Gastroesophageal sphincter (tissue), 4 donors: ENCODE data around the gene FBXO28. TPM values are rescaled to one million over a fixed set of nuclear protein-coding genes. Genes with fewer than 3 reads are reported as not detected.

Experiments
- ATAC-seq: fragments of 150-250 bp; one replicate; pipeline ENCODE4 v1.9.1; 2016; ENCODE audit warnings: mild to moderate bottlenecking, moderate library complexity
- H3K27ac ChIP-seq, 4 donors: fragments of 200-600 bp; sonication (generic) in 3 of 4; 1 replicate in 3 of 4; 2 replicates in 1 of 4; pipeline ENCODE4 v1.5.1; 2016 to 2019
- H3K27me3 ChIP-seq: fragments of 200-600 bp; sonication (generic); one replicate; pipeline ENCODE4 v1.5.1; 2019
- H3K36me3 ChIP-seq, 2 donors: fragments of 200-600 bp; sonication (generic); one replicate each; pipeline ENCODE4 v1.5.1; 2019; ENCODE audit warnings: control low read depth in 1 of 2
- H3K4me1 ChIP-seq, 3 donors: fragments of 200-600 bp; sonication (generic); 1 replicate in 2 of 3; 2 replicates in 1 of 3; pipeline ENCODE4 v1.5.1; 2016 to 2019; ENCODE audit warnings: control low read depth in 2 of 3
- H3K4me3 ChIP-seq, 2 donors: fragments of 200-600 bp; sonication (generic); one replicate each; pipeline ENCODE4 v1.5.1; 2019; ENCODE audit warnings: mild to moderate bottlenecking in 1 of 2, moderate library complexity in 1 of 2
- H3K9me3 ChIP-seq, 3 donors: fragments of 200-600 bp; sonication (generic); one replicate each; pipeline ENCODE4 v1.5.1; 2017 to 2019; ENCODE audit warnings: control low read depth in 2 of 3
- EP300 ChIP-seq: sonication (generic); formaldehyde crosslinking; IDR thresholded peaks from one replicate; pipeline ENCODE4 v1.6.1; 2017; ENCODE audit warnings: antibody characterized with exemption, mild to moderate bottlenecking
- POLR2A ChIP-seq, 2 donors: fragments of 450-650 bp; IDR thresholded peaks; one replicate each; pipeline ENCODE4 v1.6.1; 2017; ENCODE audit warnings: antibody characterized with exemption in 2 of 2, mild to moderate bottlenecking in 2 of 2, moderate library complexity in 1 of 2
- POLR2AphosphoS5 ChIP-seq: sonication (generic); formaldehyde crosslinking; IDR thresholded peaks from one replicate; pipeline ENCODE4 v1.6.1; 2017; ENCODE audit warnings: antibody characterized with exemption
- WGBS, 2 donors: methylation state at CpG; one replicate each; pipeline ENCODE4 v1.1.5; 2018; ENCODE audit warnings: low coverage in 1 of 2; 5-methylcytosine and 5-hydroxymethylcytosine counted together
- total RNA-seq, 4 donors: library from RNA; depleted of rRNA; stranded (reverse); fragments of >200 nt; gene quantifications; one replicate each; pipeline ENCODE4 v1.1.0, GENCODE V29; 2016
- TF ChIP-seq, protein P1 (sequence below), 4 experiments: fragments of 200-600 bp in 2 of 4; fragments of 450-650 bp in 2 of 4; sonication (generic) in 1 of 4; IDR thresholded peaks; one replicate each; pipeline ENCODE4 v1.5.1; 2017 to 2019; ENCODE audit warnings: antibody characterized with exemption in 4 of 4, mild to moderate bottlenecking in 2 of 4, moderate library complexity in 2 of 4

FBXO28 gene
- total RNA-seq, 4 donors from 2014 or later, result 26.5 to 38.1 (median 34.7) TPM

DNA sequence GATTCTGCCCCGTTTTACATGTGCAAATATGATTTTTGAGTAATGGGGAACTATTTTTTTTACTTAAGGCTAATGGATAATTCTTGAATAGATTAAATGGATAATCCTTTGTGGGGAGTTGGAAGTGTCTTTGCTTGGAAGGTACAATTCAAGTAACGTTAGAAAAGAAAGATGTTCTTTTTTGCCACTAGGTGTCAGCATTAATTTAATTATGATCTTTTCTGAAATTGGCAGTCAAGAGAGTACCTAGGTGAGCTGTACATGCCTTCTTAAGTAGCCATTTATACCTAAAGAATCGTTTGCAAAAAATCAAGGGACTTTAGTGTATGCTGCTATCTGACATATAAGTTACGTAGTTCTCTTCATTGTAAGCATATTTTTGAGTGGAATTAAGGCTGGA is 2.2 kb downstream of the FBXO28 start:
- H3K4me3 ChIP-seq, result no peak overlapping the region
- H3K27ac ChIP-seq, result no peak overlapping the region
- peaks cover 4% of the 10 kb centered on the region for H3K27me3 ChIP-seq
- no peaks in the 10 kb centered on the region for H3K9me3 ChIP-seq
- peaks cover 0 to 46% (median 12%) of the 10 kb centered on the region in 3 donors for H3K4me1 ChIP-seq
- TF ChIP-seq, protein P1, sequence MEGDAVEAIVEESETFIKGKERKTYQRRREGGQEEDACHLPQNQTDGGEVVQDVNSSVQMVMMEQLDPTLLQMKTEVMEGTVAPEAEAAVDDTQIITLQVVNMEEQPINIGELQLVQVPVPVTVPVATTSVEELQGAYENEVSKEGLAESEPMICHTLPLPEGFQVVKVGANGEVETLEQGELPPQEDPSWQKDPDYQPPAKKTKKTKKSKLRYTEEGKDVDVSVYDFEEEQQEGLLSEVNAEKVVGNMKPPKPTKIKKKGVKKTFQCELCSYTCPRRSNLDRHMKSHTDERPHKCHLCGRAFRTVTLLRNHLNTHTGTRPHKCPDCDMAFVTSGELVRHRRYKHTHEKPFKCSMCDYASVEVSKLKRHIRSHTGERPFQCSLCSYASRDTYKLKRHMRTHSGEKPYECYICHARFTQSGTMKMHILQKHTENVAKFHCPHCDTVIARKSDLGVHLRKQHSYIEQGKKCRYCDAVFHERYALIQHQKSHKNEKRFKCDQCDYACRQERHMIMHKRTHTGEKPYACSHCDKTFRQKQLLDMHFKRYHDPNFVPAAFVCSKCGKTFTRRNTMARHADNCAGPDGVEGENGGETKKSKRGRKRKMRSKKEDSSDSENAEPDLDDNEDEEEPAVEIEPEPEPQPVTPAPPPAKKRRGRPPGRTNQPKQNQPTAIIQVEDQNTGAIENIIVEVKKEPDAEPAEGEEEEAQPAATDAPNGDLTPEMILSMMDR (IDR thresholded peaks at IDR 0.05), result peak; percentile 41 to 68 (median 58)
- TF ChIP-seq EP300, result no peak
- ATAC-seq, result no peak
- H3K36me3 ChIP-seq, result no peaks in the 10 kb centered on the region
- WGBS, 2 donors, result 8 to 14% methylated on average over 4 of the region's 4 CpGs

DNA sequence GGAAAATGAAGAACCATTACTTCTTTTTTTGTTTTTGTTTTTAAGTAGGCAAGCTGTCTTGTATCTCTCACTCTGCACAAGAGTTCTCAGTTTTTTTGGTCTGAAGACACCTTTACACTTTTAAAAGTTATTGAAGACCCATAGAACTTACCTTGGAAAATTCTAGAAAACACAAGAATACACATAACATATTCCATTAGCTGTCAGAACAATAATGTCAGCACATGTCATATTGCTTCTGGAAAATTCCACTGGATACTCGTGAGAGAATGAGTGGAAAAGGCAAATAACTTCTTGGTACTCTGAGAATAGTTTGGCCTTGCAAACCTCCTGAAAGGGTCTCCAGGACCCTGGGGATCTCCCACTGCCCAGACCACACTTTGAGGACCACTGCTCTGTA is 4.8 kb downstream of the FBXO28 start:
- Histone ChIP-seq H3K36me3 (no peaks in the 10 kb centered on the region), H3K27ac (no peak overlapping the region), H3K4me3 (no peak overlapping the region), H3K27me3 (no peaks in the 10 kb centered on the region), H3K4me1 (peaks cover 0 to 50% (median 12%) of the 10 kb centered on the region in 3 donors), H3K9me3 (no peaks in the 10 kb centered on the region)
- TF ChIP-seq, protein P1 (IDR thresholded peaks at IDR 0.05), result no peak
- TF ChIP-seq POLR2AphosphoS5, result no peak
- TF ChIP-seq POLR2A (IDR thresholded peaks at IDR 0.05), result no peak
- TF ChIP-seq EP300, result no peak
- 13 to 29% methylated on average over 1 of the region's 1 CpG for WGBS, 2 donors
- ATAC-seq, result no peak

DNA sequence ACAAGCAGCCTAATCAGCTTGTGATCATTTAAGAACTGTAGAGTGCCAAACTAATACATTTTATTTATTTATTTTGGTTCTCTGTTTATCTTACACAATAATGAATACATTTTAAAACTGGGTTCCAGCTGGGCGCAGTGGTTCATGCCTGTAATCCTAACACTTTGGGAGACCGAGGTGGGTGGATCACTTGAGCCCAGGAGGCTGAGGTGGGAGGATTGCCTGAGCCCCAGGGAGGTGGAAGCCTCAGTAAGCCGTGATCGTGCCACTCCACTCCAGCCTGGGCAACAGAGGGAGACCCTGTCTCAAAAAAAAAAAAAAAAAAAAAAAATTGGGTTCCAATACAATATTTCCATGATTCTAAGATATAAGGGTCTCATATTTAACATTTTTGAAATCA is 9.2 kb downstream of the FBXO28 start:
- H3K36me3 ChIP-seq, result peaks cover 0 to 4% of the 10 kb centered on the region in 2 donors
- no peaks in the 10 kb centered on the region for H3K27me3 ChIP-seq
- no peak overlapping the region for H3K27ac ChIP-seq
- WGBS, 2 donors, result 83% methylated on average over 1 to 2 of the region's 4 CpGs
- TF ChIP-seq POLR2AphosphoS5 (no peak), POLR2A (IDR thresholded peaks at IDR 0.05) (no peak), EP300 (no peak)
- TF ChIP-seq, protein P1 (IDR thresholded peaks at IDR 0.05), result no peak
- H3K4me1 ChIP-seq, result peaks cover 0 to 22% (median 0%) of the 10 kb centered on the region in 3 donors
- H3K9me3 ChIP-seq, result no peaks in the 10 kb centered on the region
- no peak for ATAC-seq
- no peak overlapping the region for H3K4me3 ChIP-seq

DNA sequence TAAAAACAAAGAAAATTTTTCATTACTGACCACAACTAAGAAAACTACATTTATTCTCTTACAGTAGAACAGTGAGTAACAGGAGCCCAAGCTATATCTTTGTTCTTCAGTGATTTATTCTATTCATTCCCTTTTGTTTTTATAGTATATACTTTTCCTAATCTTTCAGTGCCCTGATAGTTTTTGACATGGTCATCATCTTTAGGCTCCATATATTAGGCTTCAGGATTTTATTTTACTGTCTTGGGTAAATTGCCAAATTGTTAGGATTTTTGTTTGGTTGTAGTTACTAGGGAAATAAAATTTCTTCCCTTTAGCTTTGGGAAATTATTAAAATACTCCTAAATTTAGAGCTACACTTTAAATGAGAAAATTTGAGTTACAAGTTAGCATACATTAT is 10.3 kb downstream of the FBXO28 start:
- no peak for ATAC-seq
- no peak overlapping the region for H3K4me3 ChIP-seq
- TF ChIP-seq, protein P1 (IDR thresholded peaks at IDR 0.05), result no peak
- TF ChIP-seq POLR2A (IDR thresholded peaks at IDR 0.05) (no peak), EP300 (no peak), POLR2AphosphoS5 (no peak)
- H3K9me3 ChIP-seq, result no peaks in the 10 kb centered on the region
- no peaks in the 10 kb centered on the region for H3K27me3 ChIP-seq
- peaks cover 0 to 4% of the 10 kb centered on the region in 2 donors for H3K36me3 ChIP-seq
- H3K27ac ChIP-seq, result no peak overlapping the region
- H3K4me1 ChIP-seq, result peaks cover 0 to 18% (median 0%) of the 10 kb centered on the region in 3 donors

DNA sequence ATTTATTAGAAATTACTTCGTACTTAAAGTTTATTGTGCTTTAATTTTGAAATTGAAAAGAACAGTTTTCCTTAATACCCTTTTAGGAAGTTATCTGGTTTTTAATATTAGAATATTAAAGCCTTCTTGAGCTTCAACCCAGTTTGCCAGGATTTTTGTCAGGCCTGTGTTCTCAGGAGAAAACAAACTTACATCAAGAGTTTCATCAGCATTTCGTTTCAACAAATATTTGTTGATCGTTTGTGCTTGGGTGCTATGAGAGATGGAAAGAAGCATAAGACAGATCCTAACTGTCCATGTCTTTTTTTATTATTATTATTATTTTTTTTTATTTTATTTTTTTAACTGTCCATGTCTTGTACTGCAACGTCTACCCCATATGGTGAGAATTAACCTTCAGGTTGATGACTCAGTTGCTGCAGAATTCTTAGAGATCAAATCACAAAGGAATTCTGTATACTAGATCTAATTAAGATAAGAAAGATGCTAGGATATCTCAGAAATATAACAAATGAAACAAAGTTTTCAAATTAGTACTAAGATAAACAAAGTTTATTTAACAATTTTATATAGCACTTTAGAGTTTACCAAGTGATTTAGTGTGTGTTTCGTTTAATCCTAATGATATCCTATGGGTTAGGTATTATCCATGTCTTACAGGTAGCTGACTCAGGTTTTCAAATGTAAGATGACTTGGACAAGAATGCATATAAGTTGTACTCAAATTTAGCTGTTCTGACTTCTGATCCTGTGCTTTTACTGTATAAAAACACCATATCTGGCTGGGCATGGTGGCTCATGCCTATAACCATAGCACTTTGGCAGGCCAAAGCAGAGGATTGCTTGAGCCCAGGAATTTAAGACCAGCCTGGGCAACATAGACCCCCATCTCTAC is 14.3 kb downstream of the FBXO28 start:
- 81 to 82% methylated on average over 5 of the region's 5 CpGs for WGBS, 2 donors
- TF ChIP-seq POLR2AphosphoS5 (no peak), EP300 (no peak), POLR2A (IDR thresholded peaks at IDR 0.05) (no peak)
- TF ChIP-seq, protein P1 (IDR thresholded peaks at IDR 0.05), result no peak
- Histone ChIP-seq H3K27ac (no peak overlapping the region), H3K36me3 (peaks cover 4 to 35% of the 10 kb centered on the region in 2 donors), H3K27me3 (no peaks in the 10 kb centered on the region), H3K4me3 (no peak overlapping the region), H3K9me3 (no peaks in the 10 kb centered on the region), H3K4me1 (peaks cover 0 to 5% (median 0%) of the 10 kb centered on the region in 3 donors)
- ATAC-seq, result no peak
